K562 (cell line): ENCODE results near the gene C16orf96. TPM values are rescaled to one million over a fixed set of nuclear protein-coding genes. Genes with fewer than 3 reads are reported as not detected.
A peak's percentile ranks its signal among the peaks of the same experiment; 100 is the strongest.

Experiments used
- ARHGAP35 ChIP-seq: fragments of 450-650 bp; IDR thresholded peaks from 2 replicates; pipeline ENCODE4 v1.6.1; 2018; ENCODE audit not compliant: partially characterized antibody
- CHD1 ChIP-seq: fragments of 200-600 bp; sonication (generic); IDR thresholded peaks from one replicate; pipeline ENCODE4 v1.6.1; 2012; ENCODE audit warnings: mild to moderate bottlenecking, moderate library complexity, low read length, inconsistent platforms
- CUX1 ChIP-seq: fragments of 200-800 bp; sonication (Bioruptor generic); IDR thresholded peaks from 2 replicates; pipeline ENCODE4 v1.6.1; 2016; ENCODE audit warnings: missing genetic modification characterization, missing compliant biosample characterization
- DIDO1 ChIP-seq: fragments of 450-650 bp; IDR thresholded peaks from 2 replicates; pipeline ENCODE4 v1.6.1; 2016; ENCODE audit warnings: low read depth, missing biosample characterization, missing genetic modification characterization
- DPF2 ChIP-seq: fragments of 450-650 bp; IDR thresholded peaks from 2 replicates; pipeline ENCODE4 v1.6.1; 2016
- ILF3 ChIP-seq: fragments of 450-650 bp; IDR thresholded peaks from 2 replicates; pipeline ENCODE4 v1.6.1; 2018; ENCODE audit warnings: antibody characterized with exemption, mild to moderate bottlenecking, moderate library complexity, borderline replicate concordance
- KDM2B ChIP-seq: fragments of 250-450 bp; sonication (Bioruptor Pico); IDR thresholded peaks from 2 replicates; pipeline ENCODE4 v1.8.0; 2021; ENCODE audit warnings: mild to moderate bottlenecking, moderate library complexity
- NFIC ChIP-seq: fragments of 450-650 bp; IDR thresholded peaks from 2 replicates; pipeline ENCODE4 v1.6.1; 2017; ENCODE audit warnings: mild to moderate bottlenecking, inconsistent platforms
- NRF1 ChIP-seq, 2 experiments: fragments of 450-650 bp; IDR thresholded peaks in 1 of 2; conservative IDR thresholded peaks in 1 of 2; 2 replicates each; pipeline ENCODE4 v1.6.1; 2014; ENCODE audit warnings: mild to moderate bottlenecking in 2 of 2
- RAD51 ChIP-seq: fragments of 450-650 bp; IDR thresholded peaks from 2 replicates; pipeline ENCODE4 v1.7.1; 2016; ENCODE audit warnings: low read depth, mild to moderate bottlenecking, borderline replicate concordance
- RBM34 ChIP-seq: fragments of 200-400 bp; formaldehyde crosslinking; IDR thresholded peaks from 2 replicates; pipeline ENCODE4 v1.6.1; 2018; ENCODE audit warnings: low read length, borderline replicate concordance; ENCODE audit not compliant: insufficient read depth
- RFX5 ChIP-seq: IDR thresholded peaks from 2 replicates; pipeline ENCODE4 v1.6.1; 2011; ENCODE audit warnings: low read depth, mild to moderate bottlenecking, improper control_type of control experiment, low read length
- SMARCE1 ChIP-seq: fragments of 450-650 bp; IDR thresholded peaks from 2 replicates; pipeline ENCODE4 v1.7.1; 2016; ENCODE audit warnings: mild to moderate bottlenecking
- TCF3 ChIP-seq: sonication (generic); formaldehyde crosslinking; IDR thresholded peaks from 2 replicates; pipeline ENCODE4 v1.4.0; 2020; ENCODE audit warnings: mild to moderate bottlenecking, missing genetic modification reagents
- TEAD2 ChIP-seq: fragments of 450-650 bp; IDR thresholded peaks from 2 replicates; pipeline ENCODE4 v1.6.1; 2016; ENCODE audit warnings: missing genetic modification characterization, control low read depth, missing compliant biosample characterization
- THRA ChIP-seq: fragments of 450-650 bp; IDR thresholded peaks from 2 replicates; pipeline ENCODE4 v1.6.1; 2017; ENCODE audit warnings: mild to moderate bottlenecking, moderate library complexity
- VEZF1 ChIP-seq: fragments of 200-800 bp; sonication (Bioruptor generic); IDR thresholded peaks from 2 replicates; pipeline ENCODE4 v1.6.1; 2017; ENCODE audit warnings: missing genetic modification characterization, missing compliant biosample characterization
- ZNF586 ChIP-seq: fragments of 450-650 bp; formaldehyde crosslinking; conservative IDR thresholded peaks from 2 replicates; pipeline ENCODE4 v1.4.0; 2020; ENCODE audit warnings: mild to moderate bottlenecking, moderate library complexity
- ZNF668 ChIP-seq: fragments of 250-450 bp; sonication (Bioruptor Pico); IDR thresholded peaks from 2 replicates; pipeline ENCODE4 v1.8.0; 2022; ENCODE audit warnings: mild to moderate bottlenecking, inconsistent platforms
- ZNF764 ChIP-seq: fragments of 250-450 bp; sonication (Bioruptor Pico); IDR thresholded peaks from 2 replicates; pipeline ENCODE4 v1.4.0; 2020; ENCODE audit warnings: low read depth, mild to moderate bottlenecking, moderate library complexity
- polyA plus RNA-seq, 8 experiments: library from polyadenylated mRNA; depleted of rRNA in 4 of 8; stranded (reverse) in 5 of 8; unstranded in 3 of 8; fragments of >200 nt; fragmentation: Nextera tagmentation in 2 of 8; fragmentation: Illumina TruSeq in 1 of 8; extraction: Ambion mirVana in 2 of 8; extraction: Trizol in 1 of 8; gene quantifications; 2 replicates each; pipeline versions ENCODE4 v1.2.1 to v1.2.3, GENCODE V29; 2011 to 2014; ENCODE audit warnings: inconsistent platforms in 1 of 8, missing spikeins in 1 of 8
- total RNA-seq, 7 experiments: library from RNA; depleted of rRNA in 6 of 7; stranded (reverse); fragments of >200 nt in 6 of 7; fragmentation: Illumina TruSeq in 2 of 7; extraction: Trizol in 2 of 7; gene quantifications; 2 replicates each; pipeline versions ENCODE4 v1.2.1 to v1.2.3, GENCODE V29; 2011 to 2021; ENCODE audit warnings: low replicate concordance in 1 of 7
- TF ChIP-seq, protein P1 (sequence below): sonication (generic); formaldehyde crosslinking; IDR thresholded peaks from 2 replicates; pipeline ENCODE4 v1.8.1; 2023; ENCODE audit warnings: mild to moderate bottlenecking, missing genetic modification reagents, moderate library complexity

Gene C16orf96
- total and polyA plus RNA-seq, 9 of the 15 experiments (the other 6 are each of a cell fraction or from before 2014, with no cell fraction given), result not detected

GRCh38 chr16:4539716-4540284 is 16.3 kb upstream of the C16orf96 start (continued):
- no peak for TF ChIP-seq CUX1 (CRISPR knock-in tag)
- TF ChIP-seq NRF1 (conservative IDR thresholded peaks at IDR 0.05 in 1 of 2, IDR thresholded peaks at IDR 0.05 in 1 of 2), result no peak
- TF ChIP-seq, protein P1, sequence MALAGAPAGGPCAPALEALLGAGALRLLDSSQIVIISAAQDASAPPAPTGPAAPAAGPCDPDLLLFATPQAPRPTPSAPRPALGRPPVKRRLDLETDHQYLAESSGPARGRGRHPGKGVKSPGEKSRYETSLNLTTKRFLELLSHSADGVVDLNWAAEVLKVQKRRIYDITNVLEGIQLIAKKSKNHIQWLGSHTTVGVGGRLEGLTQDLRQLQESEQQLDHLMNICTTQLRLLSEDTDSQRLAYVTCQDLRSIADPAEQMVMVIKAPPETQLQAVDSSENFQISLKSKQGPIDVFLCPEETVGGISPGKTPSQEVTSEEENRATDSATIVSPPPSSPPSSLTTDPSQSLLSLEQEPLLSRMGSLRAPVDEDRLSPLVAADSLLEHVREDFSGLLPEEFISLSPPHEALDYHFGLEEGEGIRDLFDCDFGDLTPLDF (CRISPR knock-in tag), result no peak
- TF ChIP-seq ILF3, result no peak
- TF ChIP-seq ZNF586, result no peak
- TF ChIP-seq ZNF764 (CRISPR knock-in tag), result no peak
- TF ChIP-seq TEAD2 (tag), result no peak
- TF ChIP-seq ZNF668, result no peak
- TF ChIP-seq DIDO1 (tag), result no peak
- TF ChIP-seq TCF3 (CRISPR knock-in tag), result peak; percentile 34; the same call in 1 of the 2 replicates
- no peak for TF ChIP-seq VEZF1 (CRISPR knock-in tag)
- TF ChIP-seq DPF2, result 0 out of 2 replicates have a peak, but pooled peaks have one; percentile 30
- TF ChIP-seq THRA, result no peak
- no peak for TF ChIP-seq RAD51
- TF ChIP-seq ARHGAP35, result no peak
- TF ChIP-seq NFIC, result 0 out of 2 replicates have a peak, but pooled peaks have one; percentile 8
- no peak for TF ChIP-seq CHD1
- no peak for TF ChIP-seq KDM2B (CRISPR knock-in tag)
- no peak for TF ChIP-seq RFX5
- no peak for TF ChIP-seq RBM34
- TF ChIP-seq SMARCE1, result 0 out of 2 replicates have a peak, but pooled peaks have one; percentile 34
